ENCODE data around the gene POMC. TPM values are rescaled to one million over a fixed set of nuclear protein-coding genes. Genes with fewer than 3 reads are reported as not detected.

Gene POMC
- total and polyA plus RNA-seq, 4 donors = 3.2 to 4.2 (median 3.8) TPM

DNA sequence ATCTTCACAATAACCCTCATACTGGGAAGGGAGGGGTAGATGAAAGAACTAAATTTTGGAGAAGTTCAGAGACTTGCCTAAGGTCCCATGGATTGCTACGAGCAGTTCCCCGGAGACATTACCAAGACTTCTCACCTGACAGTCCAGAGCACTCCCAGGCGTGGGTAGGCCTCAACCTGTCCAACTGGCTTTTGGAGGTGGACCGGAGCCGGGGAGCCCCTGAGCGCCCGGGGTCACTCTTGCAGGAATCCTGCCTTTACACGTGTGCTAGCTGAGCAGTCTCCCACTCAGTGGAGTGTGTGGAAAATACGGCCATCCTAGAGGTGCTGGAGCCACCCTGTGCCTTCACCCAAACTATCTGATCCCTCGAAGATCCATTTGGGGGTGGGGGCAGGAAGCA is 8.0 kb downstream of the POMC start:
- DNase-seq (no peak), ATAC-seq (ENCODE audit: insufficient read depth, low FRiP score) (no peak)
- Histone ChIP-seq H3K27me3 (ENCODE audit: control insufficient read depth in 3 of 3, insufficient read depth in 3 of 3, low read length in 2 of 3) (peaks cover 0 to 18% (median 11%) of the 10 kb centered on the region in 3 donors), H3K9ac (ENCODE audit: insufficient read depth in 1 of 2, low read length in 2 of 2) (no peak overlapping the region), H3K4me3 (no peak overlapping the region), H3K9me3 (ENCODE audit: control insufficient read depth in 4 of 4, insufficient read depth in 3 of 4, low read length in 3 of 4) (peaks cover 0 to 7% (median 0%) of the 10 kb centered on the region in 4 donors), H3K36me3 (ENCODE audit: control insufficient read depth in 4 of 4, insufficient read depth in 4 of 4, low read length in 4 of 4) (no peaks in the 10 kb centered on the region), H3K4me1 (ENCODE audit: control insufficient read depth in 5 of 5, insufficient read depth in 5 of 5, low read length in 5 of 5) (peaks cover 0 to 11% (median 9%) of the 10 kb centered on the region in 5 donors), H3K27ac (ENCODE audit: low read depth in 1 of 2, low read length in 1 of 2) (no peak overlapping the region)
- TF ChIP-seq, protein P1, sequence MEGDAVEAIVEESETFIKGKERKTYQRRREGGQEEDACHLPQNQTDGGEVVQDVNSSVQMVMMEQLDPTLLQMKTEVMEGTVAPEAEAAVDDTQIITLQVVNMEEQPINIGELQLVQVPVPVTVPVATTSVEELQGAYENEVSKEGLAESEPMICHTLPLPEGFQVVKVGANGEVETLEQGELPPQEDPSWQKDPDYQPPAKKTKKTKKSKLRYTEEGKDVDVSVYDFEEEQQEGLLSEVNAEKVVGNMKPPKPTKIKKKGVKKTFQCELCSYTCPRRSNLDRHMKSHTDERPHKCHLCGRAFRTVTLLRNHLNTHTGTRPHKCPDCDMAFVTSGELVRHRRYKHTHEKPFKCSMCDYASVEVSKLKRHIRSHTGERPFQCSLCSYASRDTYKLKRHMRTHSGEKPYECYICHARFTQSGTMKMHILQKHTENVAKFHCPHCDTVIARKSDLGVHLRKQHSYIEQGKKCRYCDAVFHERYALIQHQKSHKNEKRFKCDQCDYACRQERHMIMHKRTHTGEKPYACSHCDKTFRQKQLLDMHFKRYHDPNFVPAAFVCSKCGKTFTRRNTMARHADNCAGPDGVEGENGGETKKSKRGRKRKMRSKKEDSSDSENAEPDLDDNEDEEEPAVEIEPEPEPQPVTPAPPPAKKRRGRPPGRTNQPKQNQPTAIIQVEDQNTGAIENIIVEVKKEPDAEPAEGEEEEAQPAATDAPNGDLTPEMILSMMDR (IDR thresholded peaks at IDR 0.05; ENCODE audit: control extremely low read depth, extremely low read depth) = no peak
- 94 to 95% methylated on average over 10 of the region's 10 CpGs for WGBS, 2 donors

DNA sequence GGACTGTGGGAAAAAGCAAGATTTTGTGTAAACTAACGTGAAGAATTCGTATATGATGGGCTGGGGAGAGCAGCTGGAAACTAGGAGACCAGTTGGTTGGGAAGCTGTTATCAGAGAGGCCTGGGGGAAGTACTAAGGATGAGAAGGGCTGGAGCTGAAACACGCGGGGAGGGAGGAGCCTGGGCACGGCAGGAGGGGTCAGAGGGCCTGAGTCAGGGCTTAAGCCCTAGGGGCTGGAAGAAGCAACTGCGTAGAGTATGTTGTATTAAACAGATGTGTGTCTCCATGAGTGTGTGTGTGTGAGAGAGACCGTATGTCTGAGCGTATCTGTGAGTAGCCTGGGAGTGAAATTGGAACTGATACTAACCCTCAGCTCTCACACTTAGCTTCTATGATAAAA is 8.4 kb downstream of the POMC start:
- Histone ChIP-seq H3K27ac (ENCODE audit: low read depth in 1 of 2, low read length in 1 of 2) (no peak overlapping the region), H3K4me3 (no peak overlapping the region), H3K4me1 (ENCODE audit: control insufficient read depth in 5 of 5, insufficient read depth in 5 of 5, low read length in 5 of 5) (peaks cover 0 to 11% (median 9%) of the 10 kb centered on the region in 5 donors), H3K27me3 (ENCODE audit: control insufficient read depth in 3 of 3, insufficient read depth in 3 of 3, low read length in 2 of 3) (peaks cover 0 to 15% (median 7%) of the 10 kb centered on the region in 3 donors), H3K36me3 (ENCODE audit: control insufficient read depth in 4 of 4, insufficient read depth in 4 of 4, low read length in 4 of 4) (no peaks in the 10 kb centered on the region), H3K9me3 (ENCODE audit: control insufficient read depth in 4 of 4, insufficient read depth in 3 of 4, low read length in 3 of 4) (peaks cover 0 to 7% (median 0%) of the 10 kb centered on the region in 4 donors), H3K9ac (ENCODE audit: insufficient read depth in 1 of 2, low read length in 2 of 2) (no peak overlapping the region)
- ATAC-seq (ENCODE audit: insufficient read depth, low FRiP score) (no peak), DNase-seq (peak; percentile 73 to 82 (median 81))
- TF ChIP-seq, protein P1 (IDR thresholded peaks at IDR 0.05; ENCODE audit: control extremely low read depth, extremely low read depth) = no peak
- WGBS, 2 donors = 74 to 78% methylated on average over 8 of the region's 8 CpGs

DNA sequence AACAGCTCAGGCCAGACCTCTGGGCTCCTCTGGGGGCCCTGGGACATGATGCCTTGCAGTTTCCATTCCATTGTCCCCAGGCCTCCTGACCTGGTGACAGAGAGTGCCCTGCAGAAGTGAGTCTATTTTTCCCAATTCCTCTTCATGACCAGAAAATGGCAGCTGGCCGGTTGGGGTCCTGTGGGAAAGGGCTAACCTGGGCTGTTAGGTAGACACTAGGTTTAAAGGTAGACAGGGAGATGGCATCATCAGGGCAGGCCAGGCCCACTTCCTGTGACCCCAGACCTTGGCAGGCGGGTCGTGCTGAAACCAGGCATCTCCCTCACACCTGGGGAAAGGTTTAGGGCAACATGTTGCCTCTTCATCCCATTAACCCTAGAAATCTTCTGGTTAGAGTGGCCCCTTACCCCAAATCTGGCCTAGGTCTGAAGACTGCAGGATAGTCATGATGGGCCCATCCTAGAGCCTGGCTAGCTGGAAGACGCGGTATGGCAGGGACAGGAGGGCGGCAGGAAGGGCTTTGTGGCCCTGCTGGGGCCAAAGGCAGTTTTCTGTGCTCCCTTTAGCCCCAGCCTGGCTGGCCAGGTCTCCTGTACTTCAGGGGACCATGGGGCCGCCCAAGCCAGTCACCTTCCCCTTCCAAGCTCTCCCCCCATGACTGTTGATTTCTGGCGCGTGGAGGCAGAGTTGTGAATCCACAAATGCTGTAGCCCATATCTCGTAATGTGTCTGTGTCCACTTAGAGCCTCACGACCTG is 10.1 kb downstream of the POMC start:
- Histone ChIP-seq H3K9ac (ENCODE audit: insufficient read depth in 1 of 2, low read length in 2 of 2) (no peak overlapping the region), H3K9me3 (ENCODE audit: control insufficient read depth in 4 of 4, insufficient read depth in 3 of 4, low read length in 3 of 4) (peaks cover 0 to 7% (median 0%) of the 10 kb centered on the region in 4 donors), H3K27me3 (ENCODE audit: control insufficient read depth in 3 of 3, insufficient read depth in 3 of 3, low read length in 2 of 3) (peaks cover 0 to 5% (median 0%) of the 10 kb centered on the region in 3 donors), H3K36me3 (ENCODE audit: control insufficient read depth in 4 of 4, insufficient read depth in 4 of 4, low read length in 4 of 4) (no peaks in the 10 kb centered on the region), H3K4me3 (no peak overlapping the region), H3K27ac (ENCODE audit: low read depth in 1 of 2, low read length in 1 of 2) (no peak overlapping the region), H3K4me1 (ENCODE audit: control insufficient read depth in 5 of 5, insufficient read depth in 5 of 5, low read length in 5 of 5) (peaks cover 0 to 11% (median 9%) of the 10 kb centered on the region in 5 donors)
- no peak for ATAC-seq (ENCODE audit: insufficient read depth, low FRiP score)
- WGBS, 2 donors = 94 to 97% methylated on average over 11 of the region's 11 CpGs
- TF ChIP-seq, protein P1 (IDR thresholded peaks at IDR 0.05; ENCODE audit: control extremely low read depth, extremely low read depth) = no peak
- peak in 1 of 3 donors; percentile 4 for DNase-seq

Data from lung (tissue), 12 donors.